Body of pancreas (tissue), 4 donors: ENCODE results near the gene D2HGDH. TPM values are rescaled to one million over a fixed set of nuclear protein-coding genes. Genes with fewer than 3 reads are reported as not detected.

ENCODE experiments used
- ATAC-seq: fragments of 150-250 bp; one replicate; pipeline ENCODE4 v1.9.1; 2016
- DNase-seq, 4 donors: peaks; one replicate each; pipeline ENCODE4 v3.0.0-alpha.2; 2019
- H3K27ac ChIP-seq, 4 donors: fragments of 200-600 bp; sonication (generic); 1 replicate in 3 of 4; 2 replicates in 1 of 4; pipeline versions ENCODE4 v1.5.1 to v1.6.1; 2016 to 2019; ENCODE audit warnings: mild to moderate bottlenecking in 1 of 4, mixed read lengths in 1 of 4, moderate library complexity in 1 of 4
- H3K27me3 ChIP-seq, 2 donors: fragments of 200-600 bp; sonication (generic); one replicate each; pipeline ENCODE4 v1.6.0; 2016; ENCODE audit warnings: mild to moderate bottlenecking in 1 of 2
- H3K36me3 ChIP-seq, 2 donors: fragments of 200-600 bp; sonication (generic); replicated peaks in 1 of 2; 2 replicates each; pipeline ENCODE4 v1.5.1; 2016; ENCODE audit warnings: low read depth in 2 of 2; ENCODE audit not compliant: insufficient read depth in 1 of 2
- H3K4me1 ChIP-seq: fragments of 200-600 bp; sonication (generic); one replicate; pipeline ENCODE4 v1.6.0; 2016
- H3K4me3 ChIP-seq, 2 donors: fragments of 200-600 bp; sonication (generic); 1 replicate in 1 of 2; 2 replicates in 1 of 2; pipeline ENCODE4 v1.5.1; 2016 to 2019
- H3K9me3 ChIP-seq, 3 donors: fragments of 200-600 bp; sonication (generic); 1 replicate in 2 of 3; 2 replicates in 1 of 3; pipeline ENCODE4 v1.5.1; 2016
- CTCF ChIP-seq, 7 experiments: fragments of 450-650 bp in 4 of 7; fragments of 200-600 bp in 3 of 7; sonication (generic) in 3 of 7; IDR thresholded peaks; one replicate each; pipeline ENCODE4 v1.5.1; 2016 to 2019; ENCODE audit warnings: antibody characterized with exemption in 7 of 7
- POLR2A ChIP-seq, 3 donors: fragments of 450-650 bp; IDR thresholded peaks; one replicate each; pipeline ENCODE4 v1.6.1; 2016; ENCODE audit warnings: antibody characterized with exemption in 3 of 3, mild to moderate bottlenecking in 2 of 3
- WGBS, 2 donors: methylation state at CpG; one replicate each; pipeline ENCODE4 v1.1.5; 2017; 5-methylcytosine and 5-hydroxymethylcytosine counted together
- intact Hi-C: fragments of 100-400 bp; cut with DNase I; formaldehyde crosslinking; loops from one replicate; pipeline ENCODE4 v1.15.1; 2023
- total RNA-seq, 2 donors: library from RNA; depleted of rRNA; stranded (reverse); fragments of >200 nt; gene quantifications; one replicate each; pipeline ENCODE4 v1.1.0, GENCODE V29; 2016

The D2HGDH gene
- total RNA-seq, 2 donors from 2014 or later: 27.0 to 42.5 TPM

GRCh38 chr2:241809383-241810306 is 75.2 kb downstream of the D2HGDH start:
- Histone ChIP-seq H3K27ac (no peak overlapping the region), H3K9me3 (no peaks in the 10 kb centered on the region), H3K4me1 (peaks cover 2% of the 10 kb centered on the region), H3K27me3 (peaks cover 0 to 3% of the 10 kb centered on the region in 2 donors), H3K4me3 (no peak overlapping the region), H3K36me3 (no peaks in the 10 kb centered on the region)
- ATAC-seq: no peak
- WGBS, 2 donors: 72 to 76% methylated on average over 17 to 29 of the region's 29 CpGs
- DNase-seq: no peak
- intact Hi-C loops: no loop called here
- TF ChIP-seq POLR2A (IDR thresholded peaks at IDR 0.05) (no peak), CTCF (IDR thresholded peaks at IDR 0.05) (no peak)

GRCh38 chr2:241810307-241811200 is 76.1 kb downstream of the D2HGDH start:
- ATAC-seq: no peak
- H3K27ac ChIP-seq: no peak overlapping the region
- no peaks in the 10 kb centered on the region for H3K4me1 ChIP-seq
- no peak for TF ChIP-seq CTCF (IDR thresholded peaks at IDR 0.05)
- no peak for TF ChIP-seq POLR2A (IDR thresholded peaks at IDR 0.05)
- H3K36me3 ChIP-seq: no peaks in the 10 kb centered on the region
- H3K4me3 ChIP-seq: no peak overlapping the region
- no peaks in the 10 kb centered on the region for H3K9me3 ChIP-seq
- intact Hi-C loops: no loop called here
- DNase-seq: peak in 1 of 4 donors; percentile 36
- no peaks in the 10 kb centered on the region for H3K27me3 ChIP-seq
- 63 to 77% methylated on average over 12 to 26 of the region's 28 CpGs for WGBS, 2 donors

- H3K27ac ChIP-seq: no peak overlapping the region
- 67 to 74% methylated on average over 7 to 24 of the region's 27 CpGs for WGBS, 2 donors
- TF ChIP-seq POLR2A (IDR thresholded peaks at IDR 0.05): no peak
- TF ChIP-seq CTCF (IDR thresholded peaks at IDR 0.05): no peak
Observed at GRCh38 chr2:241811201-241811951, 76.9 kb downstream of the D2HGDH start.

GRCh38 chr2:241811952-241812729 is 77.7 kb downstream of the D2HGDH start:
- TF ChIP-seq POLR2A (IDR thresholded peaks at IDR 0.05) (no peak), CTCF (IDR thresholded peaks at IDR 0.05) (no peak)
- intact Hi-C loops: no loop called here
- Histone ChIP-seq H3K27ac (no peak overlapping the region), H3K4me1 (no peaks in the 10 kb centered on the region), H3K36me3 (no peaks in the 10 kb centered on the region), H3K27me3 (no peaks in the 10 kb centered on the region), H3K4me3 (no peak overlapping the region), H3K9me3 (no peaks in the 10 kb centered on the region)
- WGBS, 2 donors: 75 to 100% methylated on average over 1 to 16 of the region's 20 CpGs
- ATAC-seq (no peak), DNase-seq (no peak)

More at GRCh38 chr2:241811201-241811951, 76.9 kb downstream of the D2HGDH start:
- ATAC-seq (no peak), DNase-seq (no peak)
- no peaks in the 10 kb centered on the region for H3K4me1 ChIP-seq
- intact Hi-C loops: no loop called here
- no peaks in the 10 kb centered on the region for H3K36me3 ChIP-seq
- no peaks in the 10 kb centered on the region for H3K9me3 ChIP-seq
- no peak overlapping the region for H3K4me3 ChIP-seq
- no peaks in the 10 kb centered on the region for H3K27me3 ChIP-seq
